DOHH2 (cell line): ENCODE results near the gene RBMS2.

ENCODE experiments used
- H3F3A ChIP-seq: fragments of 200-600 bp; sonication (generic), shearing (Covaris generic); 2 replicates; pipeline ENCODE4 v1.6.0; 2016; ENCODE audit warnings: antibody characterized with exemption, mild to moderate bottlenecking; ENCODE audit not compliant: control insufficient read depth, insufficient read depth
- H3K27ac ChIP-seq: fragments of 200-600 bp; sonication (generic); 2 replicates; pipeline ENCODE4 v1.5.1; 2014; ENCODE audit warnings: low read depth, mild to moderate bottlenecking, low read length, moderate library complexity
- H3K27me3 ChIP-seq: fragments of 200-600 bp; sonication (generic); 2 replicates; pipeline ENCODE4 v1.6.1; 2014; ENCODE audit warnings: mild to moderate bottlenecking, low read length, mixed read lengths; ENCODE audit not compliant: control insufficient read depth
- H3K36me3 ChIP-seq: fragments of 200-600 bp; sonication (generic); 2 replicates; pipeline ENCODE4 v1.6.1; 2014; ENCODE audit warnings: mild to moderate bottlenecking, low read length, moderate library complexity, mixed read lengths; ENCODE audit not compliant: control insufficient read depth
- H3K4me1 ChIP-seq: fragments of 200-600 bp; sonication (generic); 2 replicates; pipeline ENCODE4 v1.6.1; 2014; ENCODE audit warnings: mild to moderate bottlenecking, low read length, mixed read lengths; ENCODE audit not compliant: control insufficient read depth
- H3K4me2 ChIP-seq: fragments of 200-600 bp; sonication (generic); 2 replicates; pipeline ENCODE4 v1.6.0; 2014; ENCODE audit warnings: mild to moderate bottlenecking, low read length, moderate library complexity
- H3K4me3 ChIP-seq: fragments of 200-600 bp; sonication (generic); 2 replicates; pipeline ENCODE4 v1.5.1; 2014; ENCODE audit warnings: mild to moderate bottlenecking, low read length, mixed read lengths
- H3K79me2 ChIP-seq: fragments of 200-600 bp; sonication (generic); 2 replicates; pipeline ENCODE4 v1.6.1; 2014; ENCODE audit warnings: mild to moderate bottlenecking, low read length, mixed read lengths; ENCODE audit not compliant: control insufficient read depth
- H3K9me2 ChIP-seq: fragments of 200-600 bp; sonication (generic); replicated peaks from 2 replicates; pipeline ENCODE4 v1.6.1; 2014; ENCODE audit warnings: mild to moderate bottlenecking, low read length, mixed read lengths; ENCODE audit not compliant: control insufficient read depth
- H3K9me3 ChIP-seq: fragments of 200-600 bp; sonication (generic); 2 replicates; pipeline ENCODE4 v1.6.1; 2014; ENCODE audit warnings: antibody characterized with exemption, low read length, mixed read lengths; ENCODE audit not compliant: control insufficient read depth, insufficient read depth
- H4K20me1 ChIP-seq: fragments of 200-600 bp; sonication (generic); 2 replicates; pipeline ENCODE4 v1.6.0; 2014; ENCODE audit warnings: low read depth, mild to moderate bottlenecking, antibody characterized with exemption, low read length, moderate library complexity; ENCODE audit not compliant: control insufficient read depth, insufficient read depth
- CTCF ChIP-seq: fragments of 200-600 bp; sonication (generic); IDR thresholded peaks from one replicate; pipeline ENCODE4 v1.5.1; 2014; ENCODE audit warnings: antibody characterized with exemption, mild to moderate bottlenecking, low read depth, low read length; ENCODE audit not compliant: poor library complexity, severe bottlenecking
- EZH2phosphoT487 ChIP-seq: fragments of 200-600 bp; sonication (generic); IDR thresholded peaks from 2 replicates; pipeline ENCODE4 v1.6.1; 2017; ENCODE audit warnings: borderline replicate concordance, mild to moderate bottlenecking, antibody characterized with exemption, low read length, moderate library complexity, mixed read lengths

The RBMS2 gene

DNA sequence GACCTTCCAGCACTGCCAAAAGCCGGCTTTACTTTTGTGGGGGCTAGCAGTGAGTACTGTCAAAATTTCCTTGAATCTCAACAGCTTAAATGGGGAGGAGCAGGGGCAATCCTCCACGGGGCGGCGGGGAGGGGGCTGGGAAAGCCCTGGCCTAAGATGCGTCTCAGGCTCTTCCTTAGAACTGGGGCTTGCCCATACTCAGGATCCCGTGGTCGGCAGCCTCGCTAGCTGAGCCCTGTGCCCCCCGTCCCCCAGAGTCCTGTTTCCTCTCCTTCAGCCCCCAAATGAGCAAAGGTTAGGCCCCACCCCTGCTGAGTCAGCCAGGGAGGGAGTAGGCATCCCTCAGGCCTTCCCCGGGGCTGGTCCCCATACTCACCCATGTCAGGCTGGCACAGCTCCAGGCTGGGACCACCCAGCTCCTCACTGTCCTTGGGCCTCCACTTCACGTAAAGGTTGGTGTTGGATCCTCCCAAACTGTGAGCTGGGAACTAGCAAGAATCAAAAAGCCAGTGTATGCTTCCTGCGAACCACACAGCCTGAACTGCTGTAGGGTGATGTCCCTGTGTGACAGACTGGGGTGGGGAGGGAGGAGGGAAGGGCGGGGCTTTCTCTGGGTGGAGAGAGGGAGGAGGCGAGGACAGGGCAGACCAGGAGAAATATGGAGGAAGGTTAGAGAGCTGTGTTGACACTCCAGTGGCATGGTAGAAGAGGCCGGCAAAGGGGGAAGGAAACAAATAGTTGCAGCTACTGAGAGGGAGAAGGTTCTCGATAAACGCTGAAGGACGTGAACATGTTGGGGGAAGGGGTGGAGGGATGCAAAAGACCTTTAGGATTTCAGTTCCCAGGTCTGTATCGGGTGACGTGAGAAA, 114.4 kb downstream of the RBMS2 start:
- Histone ChIP-seq H3K36me3 (peaks cover 38% of the 10 kb centered on the region), H3K4me2 (peak overlapping the region; percentile 93), H3K9me3 (no peaks in the 10 kb centered on the region), H4K20me1 (no peaks in the 10 kb centered on the region), H3K4me3 (peak overlapping the region; percentile 94), H3K9me2 (no peaks in the 10 kb centered on the region), H3K27me3 (no peaks in the 10 kb centered on the region), H3K79me2 (peaks cover 45% of the 10 kb centered on the region), H3K27ac (peak overlapping the region; percentile 72), H3K4me1 (peaks cover 59% of the 10 kb centered on the region), H3F3A (peaks cover 52% of the 10 kb centered on the region)
- TF ChIP-seq EZH2phosphoT487, result no peak
- TF ChIP-seq CTCF, result no peak

DNA sequence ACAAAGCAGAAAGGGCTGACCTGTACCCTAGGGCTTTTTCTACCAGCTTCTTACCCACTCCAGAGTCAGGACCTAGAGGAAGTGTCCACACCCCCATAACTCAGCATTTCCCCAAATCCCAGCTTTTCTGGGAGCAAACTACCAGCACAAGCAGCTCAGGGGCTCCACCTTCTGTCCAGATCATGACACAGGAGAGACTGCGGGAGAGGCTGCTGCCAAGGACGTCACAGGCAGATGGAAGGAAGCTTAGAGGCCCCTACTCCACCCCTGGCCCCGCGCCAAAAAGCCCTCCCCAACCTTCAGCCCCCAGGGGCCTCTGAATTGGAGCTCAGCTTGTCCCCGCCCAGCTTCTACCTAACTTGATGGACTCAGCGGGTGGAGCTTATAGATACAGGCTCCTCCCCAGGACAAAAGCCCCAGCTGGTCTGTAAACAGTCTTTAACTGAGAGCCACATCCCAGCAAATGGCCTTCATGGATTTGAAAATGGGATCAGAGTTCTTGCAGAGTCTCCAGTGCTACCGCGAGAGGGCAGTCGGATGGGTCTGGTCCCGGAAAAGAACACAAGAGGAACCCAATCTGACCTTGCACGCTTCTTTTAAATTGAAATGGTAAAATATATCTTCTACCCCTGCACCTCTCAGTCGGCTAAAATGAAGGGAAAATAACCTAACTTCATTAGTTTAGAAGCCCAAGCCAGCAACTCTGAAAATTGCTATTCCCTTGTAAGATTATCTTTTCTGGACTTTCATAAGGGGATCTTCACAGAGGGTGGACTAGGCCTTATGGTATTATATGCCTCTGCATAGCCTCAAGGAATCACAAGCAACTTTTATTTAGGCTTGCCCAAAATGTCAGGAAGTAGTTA, 115.3 kb downstream of the RBMS2 start:
- no peaks in the 10 kb centered on the region for H4K20me1 ChIP-seq
- no peaks in the 10 kb centered on the region for H3K9me3 ChIP-seq
- H3K79me2 ChIP-seq, result peaks cover 45% of the 10 kb centered on the region
- H3F3A ChIP-seq, result peaks cover 48% of the 10 kb centered on the region
- H3K4me2 ChIP-seq, result peak overlapping the region; percentile 93
- H3K27ac ChIP-seq, result peak overlapping the region; percentile 72
- peaks cover 43% of the 10 kb centered on the region for H3K36me3 ChIP-seq
- H3K4me1 ChIP-seq, result peaks cover 53% of the 10 kb centered on the region
- peak overlapping the region; percentile 94 for H3K4me3 ChIP-seq
- TF ChIP-seq CTCF, result peak; percentile 99
- no peak for TF ChIP-seq EZH2phosphoT487
- H3K27me3 ChIP-seq, result no peaks in the 10 kb centered on the region
- H3K9me2 ChIP-seq, result no peaks in the 10 kb centered on the region

DNA sequence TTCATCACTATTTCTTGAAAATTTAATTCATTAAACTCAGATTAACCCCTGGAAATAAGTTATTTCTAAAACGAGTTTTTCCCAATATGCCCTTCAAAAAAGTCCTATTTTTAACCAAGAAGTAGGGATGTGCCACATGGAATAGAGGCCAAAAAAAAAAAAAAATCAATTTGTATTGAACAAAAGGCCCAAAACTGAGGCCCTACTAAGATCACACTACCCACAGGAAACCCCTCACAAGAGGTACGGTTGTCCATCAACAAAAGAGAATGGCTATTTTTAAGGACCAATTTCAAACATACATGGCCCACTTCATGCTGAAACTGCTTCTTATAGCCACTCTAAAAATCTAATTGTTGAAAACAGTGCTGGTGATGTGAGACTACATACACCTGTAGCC, 116.0 kb downstream of the RBMS2 start:
- Histone ChIP-seq H3K9me2 (no peaks in the 10 kb centered on the region), H4K20me1 (no peaks in the 10 kb centered on the region), H3K27me3 (no peaks in the 10 kb centered on the region), H3K4me2 (peak overlapping the region; percentile 93), H3F3A (peaks cover 50% of the 10 kb centered on the region), H3K79me2 (peaks cover 46% of the 10 kb centered on the region), H3K9me3 (no peaks in the 10 kb centered on the region), H3K36me3 (peaks cover 50% of the 10 kb centered on the region), H3K27ac (peak overlapping the region; percentile 45), H3K4me3 (no peak overlapping the region), H3K4me1 (peaks cover 51% of the 10 kb centered on the region)
- TF ChIP-seq CTCF (no peak), EZH2phosphoT487 (no peak)
